Measurements from ENCODE around the gene CACNA1C. TPM values are rescaled to one million over a fixed set of nuclear protein-coding genes. Genes with fewer than 3 reads are reported as not detected.

CACNA1C gene
- total and polyA plus RNA-seq, 10 of the 15 experiments (the other 5 are each of a cell fraction or from before 2014, with no cell fraction given): under 0.01 to 0.15 (median 0.09) TPM; not detected in 5

- Histone ChIP-seq H3K79me2 (ENCODE audit: control insufficient read depth, insufficient read depth, low read length) (no peaks in the 10 kb centered on the region), H3K27me3 (replicated peaks in 1 of 2; ENCODE audit: control insufficient read depth in 2 of 2, insufficient read depth in 2 of 2, low read length in 1 of 2) (peaks cover 10 to 21% of the 10 kb centered on the region in 2 experiments), H3K27ac (ENCODE audit: control insufficient read depth, insufficient read depth) (no peak overlapping the region), H3K9ac (ENCODE audit: control insufficient read depth, insufficient read depth, low read length) (no peak overlapping the region), H3K4me1 (ENCODE audit: control insufficient read depth, insufficient read depth, low read length) (no peaks in the 10 kb centered on the region), H2AFZ (ENCODE audit: control insufficient read depth, low read depth, low read length) (no peak overlapping the region), H3K9me3 (replicated peaks; ENCODE audit: control insufficient read depth, insufficient read depth, low read length) (no peaks in the 10 kb centered on the region), H3K4me3 (no peak overlapping the region), H3K36me3 (ENCODE audit: control insufficient read depth in 2 of 2, insufficient read depth in 2 of 2, low read length in 1 of 2) (no peaks in the 10 kb centered on the region), H3K4me2 (ENCODE audit: control insufficient read depth, insufficient read depth) (no peak overlapping the region), H4K20me1 (ENCODE audit: control insufficient read depth, insufficient read depth) (no peaks in the 10 kb centered on the region)
- FAIRE-seq (no peak), DNase-seq (ENCODE audit: low read depth, low spot score) (no peak), ATAC-seq (no peak)
- CTCF ChIA-PET: no interaction called here
- SMC1A ChIA-PET (ENCODE audit: uncharacterized antibody, unreplicated experiment): no interaction called here
- RAD21 ChIA-PET (ENCODE audit: unreplicated experiment): no interaction called here
- in situ Hi-C loops (cut with MboI): no loop called here
- BruUV-seq (replicated peaks): no TSS peak
- WGBS (ENCODE audit: insufficient coverage, insufficient replicate concordance, low lambda C conversion rate, missing lambda C conversion rate): 17% methylated on average over 8 of the region's 8 CpGs
- POLR2A ChIA-PET: interaction anchor here (0.5 kb wide), 1 partner anchor 1297 kb away, joined by 3 read pairs; no protein-coding TSS in a partner anchor
- intact Hi-C loops (cut with micrococcal nuclease; ENCODE audit: unreplicated experiment): no loop called here
- TF ChIP-seq SMAD5 (IDR thresholded peaks at IDR 0.05; ENCODE audit: low read depth) (no peak), CUX1 (IDR thresholded peaks at IDR 0.05; ENCODE audit: insufficient replicate concordance, low read depth, low read length) (no peak), ZNF207 (IDR thresholded peaks at IDR 0.05; ENCODE audit: borderline replicate concordance) (no peak), MLLT1 (IDR thresholded peaks at IDR 0.05) (no peak), SREBF2 (IDR thresholded peaks at IDR 0.05; ENCODE audit: low read length) (no peak), SUPT20H (IDR thresholded peaks at IDR 0.05; ENCODE audit: borderline replicate concordance, control insufficient read depth, low read depth, low read length) (no peak), POLR2AphosphoS5 (IDR thresholded peaks at IDR 0.05; ENCODE audit: low read length) (no peak), EZH2 (IDR thresholded peaks at IDR 0.05; ENCODE audit: borderline replicate concordance, control insufficient read depth, low read depth, low read length) (no peak), CBX5 (IDR thresholded peaks at IDR 0.05; ENCODE audit: low read depth) (no peak), RAD51 (IDR thresholded peaks at IDR 0.05) (no peak), GABPA (IDR thresholded peaks at IDR 0.05; ENCODE audit: low read depth) (no peak), ZBTB33 (IDR thresholded peaks at IDR 0.05) (no peak), MAX (IDR thresholded peaks at IDR 0.05; ENCODE audit: low read depth, low read length) (no peak), IKZF2 (IDR thresholded peaks at IDR 0.05) (no peak), ZNF384 (IDR thresholded peaks at IDR 0.05; ENCODE audit: borderline replicate concordance, low read depth, low read length) (no peak)
Measured at GRCh38 chr12:2644683-2645405, 592.1 kb downstream of the CACNA1C start.

All from GM12878 (cell line).